ENCODE data around the gene ATF6.

ATF6 gene

DNA sequence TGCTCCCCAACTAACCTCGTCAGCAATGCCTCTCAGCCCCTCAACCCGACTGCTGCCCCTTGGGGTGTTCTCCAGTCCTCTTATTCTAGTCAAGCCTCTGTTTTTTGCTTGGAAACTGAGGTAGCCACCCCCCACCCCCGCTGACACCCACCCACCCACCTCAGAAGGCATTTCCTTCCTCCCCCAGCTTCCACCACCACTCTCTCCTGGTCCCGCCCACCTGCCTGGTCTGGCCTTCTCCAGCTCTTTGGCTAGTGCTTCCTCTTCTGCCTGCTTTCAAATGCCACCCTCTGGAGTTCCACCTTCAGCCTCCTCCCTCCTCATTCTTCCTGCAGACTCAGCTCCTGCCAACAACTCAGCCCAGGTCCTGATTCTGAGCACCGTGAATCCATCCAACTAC, 222.3 kb downstream of the ATF6 start:
- Histone ChIP-seq H3K4me3 (ENCODE audit: low read depth, low read length) (no peak overlapping the region), H3K27me3 (ENCODE audit: insufficient read depth, low read depth, severe bottlenecking) (peaks cover 98% of the 10 kb centered on the region), H3K9me3 (ENCODE audit: severe bottlenecking) (peaks cover 33% of the 10 kb centered on the region), H3K27ac (no peak overlapping the region), H3K36me3 (no peaks in the 10 kb centered on the region)
- TF ChIP-seq, protein P1, sequence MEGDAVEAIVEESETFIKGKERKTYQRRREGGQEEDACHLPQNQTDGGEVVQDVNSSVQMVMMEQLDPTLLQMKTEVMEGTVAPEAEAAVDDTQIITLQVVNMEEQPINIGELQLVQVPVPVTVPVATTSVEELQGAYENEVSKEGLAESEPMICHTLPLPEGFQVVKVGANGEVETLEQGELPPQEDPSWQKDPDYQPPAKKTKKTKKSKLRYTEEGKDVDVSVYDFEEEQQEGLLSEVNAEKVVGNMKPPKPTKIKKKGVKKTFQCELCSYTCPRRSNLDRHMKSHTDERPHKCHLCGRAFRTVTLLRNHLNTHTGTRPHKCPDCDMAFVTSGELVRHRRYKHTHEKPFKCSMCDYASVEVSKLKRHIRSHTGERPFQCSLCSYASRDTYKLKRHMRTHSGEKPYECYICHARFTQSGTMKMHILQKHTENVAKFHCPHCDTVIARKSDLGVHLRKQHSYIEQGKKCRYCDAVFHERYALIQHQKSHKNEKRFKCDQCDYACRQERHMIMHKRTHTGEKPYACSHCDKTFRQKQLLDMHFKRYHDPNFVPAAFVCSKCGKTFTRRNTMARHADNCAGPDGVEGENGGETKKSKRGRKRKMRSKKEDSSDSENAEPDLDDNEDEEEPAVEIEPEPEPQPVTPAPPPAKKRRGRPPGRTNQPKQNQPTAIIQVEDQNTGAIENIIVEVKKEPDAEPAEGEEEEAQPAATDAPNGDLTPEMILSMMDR (IDR thresholded peaks at IDR 0.05; ENCODE audit: low read depth, low read length) = no peak
- no peak for DNase-seq

DNA sequence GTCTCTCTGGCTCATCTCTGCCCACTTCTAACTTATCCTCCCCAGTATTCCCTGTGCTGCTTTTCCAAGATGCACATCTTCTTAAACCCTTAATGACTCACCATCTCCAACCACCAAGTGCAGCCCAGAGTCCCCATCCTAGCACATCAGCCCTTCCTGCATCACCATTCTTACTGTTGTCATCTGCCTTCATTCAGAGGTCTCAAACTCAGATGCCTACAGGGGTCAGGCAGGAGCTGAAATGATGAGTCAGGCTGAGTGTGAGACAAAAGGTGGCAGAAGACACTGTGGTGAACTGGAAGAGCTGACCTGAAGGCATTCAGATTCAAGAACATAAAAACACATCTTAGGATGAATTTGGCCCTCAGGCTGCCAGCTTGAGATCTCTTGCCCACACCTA, 223.0 kb downstream of the ATF6 start:
- Histone ChIP-seq H3K9me3 (ENCODE audit: severe bottlenecking) (peaks cover 26% of the 10 kb centered on the region), H3K4me3 (ENCODE audit: low read depth, low read length) (no peak overlapping the region), H3K36me3 (no peaks in the 10 kb centered on the region), H3K27ac (no peak overlapping the region), H3K27me3 (ENCODE audit: insufficient read depth, low read depth, severe bottlenecking) (peaks cover 98% of the 10 kb centered on the region)
- TF ChIP-seq, protein P1 (IDR thresholded peaks at IDR 0.05; ENCODE audit: low read depth, low read length) = no peak
- DNase-seq = no peak

DNA sequence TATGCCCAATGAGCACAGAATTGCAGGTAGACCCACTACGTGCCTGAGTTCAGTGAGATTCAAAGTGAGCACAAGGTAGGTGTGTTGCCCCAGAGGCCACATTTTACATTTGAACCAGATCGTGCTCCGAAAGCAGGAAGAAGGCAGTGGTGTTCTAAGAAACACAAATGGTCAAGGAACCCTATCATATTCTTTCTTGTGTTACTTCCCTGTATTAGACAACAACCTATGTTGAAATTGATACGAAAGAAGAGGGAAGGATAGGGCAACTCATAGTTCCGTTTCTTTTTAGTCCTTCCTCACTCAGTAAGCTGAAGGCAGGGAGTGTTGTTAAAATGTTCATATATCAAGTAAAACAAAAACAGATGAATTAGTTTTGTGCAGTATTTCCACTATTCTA, 223.7 kb downstream of the ATF6 start:
- TF ChIP-seq, protein P1 (IDR thresholded peaks at IDR 0.05; ENCODE audit: low read depth, low read length) = no peak
- Histone ChIP-seq H3K27me3 (ENCODE audit: insufficient read depth, low read depth, severe bottlenecking) (peaks cover 97% of the 10 kb centered on the region), H3K9me3 (ENCODE audit: severe bottlenecking) (peaks cover 25% of the 10 kb centered on the region), H3K36me3 (no peaks in the 10 kb centered on the region), H3K4me3 (ENCODE audit: low read depth, low read length) (no peak overlapping the region), H3K27ac (no peak overlapping the region)
- DNase-seq = no peak

DNA sequence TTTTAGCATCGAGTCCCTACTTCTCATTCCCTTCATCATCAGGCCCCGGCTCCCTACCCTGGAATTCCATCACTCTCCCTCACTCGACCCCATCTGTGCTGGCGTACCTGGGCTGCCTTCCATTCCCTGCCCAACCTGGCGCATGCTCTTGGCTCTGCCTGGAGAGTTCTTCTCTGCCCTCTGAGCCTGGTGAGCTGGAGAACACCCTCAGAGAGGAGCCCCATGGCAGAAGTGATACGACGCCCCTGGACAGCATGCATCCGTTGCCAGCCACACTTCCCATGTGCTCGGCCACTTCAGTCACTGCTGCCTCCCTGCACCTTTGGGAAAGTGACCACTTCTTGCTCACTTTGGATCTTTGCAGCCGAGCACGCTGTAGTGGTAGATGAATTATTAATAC, 227.5 kb downstream of the ATF6 start:
- H3K36me3 ChIP-seq = no peaks in the 10 kb centered on the region
- H3K27me3 ChIP-seq (ENCODE audit: insufficient read depth, low read depth, severe bottlenecking) = peaks cover 92% of the 10 kb centered on the region
- TF ChIP-seq, protein P1 (IDR thresholded peaks at IDR 0.05; ENCODE audit: low read depth, low read length) = no peak
- no peak overlapping the region for H3K4me3 ChIP-seq (ENCODE audit: low read depth, low read length)
- DNase-seq = no peak
- H3K9me3 ChIP-seq (ENCODE audit: severe bottlenecking) = peaks cover 10% of the 10 kb centered on the region
- H3K27ac ChIP-seq = no peak overlapping the region

DNA sequence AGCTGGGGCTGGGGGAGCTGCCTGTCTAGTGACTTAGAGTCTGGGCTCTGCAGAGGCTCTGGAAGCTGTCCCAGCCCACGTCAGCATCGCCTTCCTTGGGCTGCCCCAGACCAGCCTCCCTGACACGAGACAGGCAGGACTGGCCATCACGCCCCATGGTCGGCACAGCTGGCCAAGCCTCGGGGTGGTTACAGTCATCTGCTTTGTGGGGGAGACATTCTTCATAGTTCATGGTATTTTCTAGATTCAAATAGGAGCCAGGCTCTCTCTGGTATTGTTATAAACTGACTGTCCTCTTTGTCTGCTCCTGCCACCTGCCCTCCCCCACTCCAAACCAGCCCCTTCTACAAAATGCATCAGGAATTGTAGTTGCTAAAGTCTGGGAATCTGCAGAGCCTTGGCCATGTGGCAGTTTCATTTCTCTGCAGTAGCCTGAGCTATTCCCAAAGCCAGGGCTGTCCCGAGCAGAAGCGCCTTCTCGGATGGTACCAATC, 228.1 kb downstream of the ATF6 start:
- TF ChIP-seq, protein P1 (IDR thresholded peaks at IDR 0.05; ENCODE audit: low read depth, low read length) = no peak
- Histone ChIP-seq H3K27me3 (ENCODE audit: insufficient read depth, low read depth, severe bottlenecking) (peaks cover 92% of the 10 kb centered on the region), H3K4me3 (ENCODE audit: low read depth, low read length) (no peak overlapping the region), H3K36me3 (no peaks in the 10 kb centered on the region), H3K27ac (no peak overlapping the region), H3K9me3 (ENCODE audit: severe bottlenecking) (peaks cover 10% of the 10 kb centered on the region)
- DNase-seq = no peak

DNA sequence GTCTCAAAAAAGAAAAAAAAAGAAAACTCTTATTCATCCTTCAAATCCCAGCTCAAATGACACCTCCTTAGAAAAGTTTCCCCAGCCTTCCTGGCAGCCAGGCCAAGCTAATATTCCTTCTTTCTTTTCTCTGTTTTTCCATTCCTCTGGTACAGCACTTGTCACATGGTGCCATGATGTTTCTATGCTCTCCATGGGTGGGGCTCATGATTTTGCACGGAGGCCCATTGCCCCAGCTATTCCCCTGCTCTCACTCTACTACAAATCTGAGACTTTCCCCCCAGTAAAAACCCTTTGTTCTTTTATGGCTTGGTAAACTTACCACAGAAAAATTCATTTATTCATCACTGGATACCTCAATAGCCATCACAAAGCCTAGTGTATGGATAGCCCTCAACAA, 231.0 kb downstream of the ATF6 start:
- peaks cover 90% of the 10 kb centered on the region for H3K27me3 ChIP-seq (ENCODE audit: insufficient read depth, low read depth, severe bottlenecking)
- H3K9me3 ChIP-seq (ENCODE audit: severe bottlenecking) = peaks cover 8% of the 10 kb centered on the region
- no peak overlapping the region for H3K4me3 ChIP-seq (ENCODE audit: low read depth, low read length)
- TF ChIP-seq, protein P1 (IDR thresholded peaks at IDR 0.05; ENCODE audit: low read depth, low read length) = no peak
- no peak overlapping the region for H3K27ac ChIP-seq
- DNase-seq = no peak
- H3K36me3 ChIP-seq = no peaks in the 10 kb centered on the region
